ENCODE results near the gene ADAMTS7.

The ADAMTS7 gene

GRCh38 chr15:78715434-78715833, 95.8 kb downstream of the ADAMTS7 start:
- no peak for DNase-seq

- no peak for DNase-seq
Measured at GRCh38 chr15:78714890-78715289, 96.4 kb downstream of the ADAMTS7 start.

- DNase-seq = no peak
Measured at GRCh38 chr15:78712797-78713515, 98.3 kb downstream of the ADAMTS7 start.

- DNase-seq = no peak
Measured at GRCh38 chr15:78711638-78712037, 99.6 kb downstream of the ADAMTS7 start.

GRCh38 chr15:78709263-78709882, 101.9 kb downstream of the ADAMTS7 start:
- peak; percentile 48 to 54 for DNase-seq

Measured in activated CD4-positive, alpha-beta T cell treated with anti-CD3 and anti-CD28 coated beads, Interleukin-2, amount 50 U/mL, for 4 hours (primary cell).